ENCODE measurements around the gene SUPT4H1. TPM values are rescaled to one million over a fixed set of nuclear protein-coding genes. Genes with fewer than 3 reads are reported as not detected.

SUPT4H1 gene
- polyA plus RNA-seq (107 to 206 TPM (median 161 TPM) in 3 replicates), polyA minus RNA-seq (28.7 to 77.6 TPM (median 57.7 TPM) in 3 replicates)
- polyA plus RNA-seq (2011; ENCODE audit: low read depth), result 113 TPM
- 99.9 and 137 TPM in 2 replicates for polyA plus RNA-seq (2011; cell fraction: cytosol; rRNA removed)
- polyA plus RNA-seq (2011; cell fraction: nucleus; rRNA removed), result 65.9 and 75.0 TPM in 2 replicates
- 90.7 and 125 TPM in 2 replicates for polyA plus RNA-seq (2012; ENCODE audit: low replicate concordance)
- polyA minus RNA-seq (2011; cell fraction: cytosol; rRNA and poly(A)+ RNA removed), result 36.6 TPM
- polyA minus RNA-seq (2011; cell fraction: nucleus; rRNA and poly(A)+ RNA removed), result 11.6 and 18.3 TPM in 2 replicates

DNA sequence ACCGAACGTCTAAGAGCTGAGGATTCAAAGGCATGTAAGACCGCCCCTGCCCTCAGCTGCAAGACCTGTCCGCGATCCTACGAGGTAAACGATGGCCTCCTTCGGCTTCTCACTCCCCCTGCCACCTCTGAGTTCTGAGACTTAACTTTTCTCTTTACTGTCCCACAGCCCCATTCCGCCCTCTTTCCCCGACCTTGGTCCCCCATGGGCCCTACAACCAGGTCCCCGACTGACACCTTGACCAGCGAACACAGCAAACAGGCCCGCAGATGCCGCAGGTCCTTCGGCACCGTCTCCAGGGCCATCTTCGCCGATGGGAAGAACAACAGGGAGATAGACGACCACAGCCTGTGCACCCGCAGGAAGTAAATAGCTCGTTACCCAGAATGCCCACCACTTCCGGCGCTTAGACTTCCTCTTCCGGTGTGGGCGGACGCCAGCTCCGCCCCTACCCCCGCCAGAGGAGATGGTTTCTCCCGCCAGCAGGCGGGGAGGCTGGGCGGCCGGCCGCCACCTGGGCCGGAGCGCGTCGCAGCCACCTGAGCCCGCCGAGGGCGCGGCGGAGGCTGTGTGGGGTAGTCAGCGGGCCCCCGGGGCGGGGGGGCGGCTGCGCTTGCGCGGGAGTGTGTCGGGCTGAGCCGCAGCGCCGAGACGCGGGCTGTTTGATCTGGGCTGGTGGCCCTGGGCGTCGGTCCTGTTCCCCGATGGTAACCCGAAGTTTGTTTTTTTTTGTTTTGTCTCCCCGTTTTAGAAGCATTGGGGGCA lies at the start of gene SUPT4H1:
Gene SUPT4H1 (minus strand): TSS at position 371 of the 765 bp plus-strand sequence. CDS start 66 bp downstream, at position 305.
- dilution Hi-C loops (cut with MboI; ENCODE audit: extremely low pct_ligation_motif_present, low sequenced_read_pairs), result no loop called here
- peak within 1 kb of the TSS; percentile 91 for H3K4me2 ChIP-seq (ENCODE audit: control insufficient read depth, extremely low read depth, insufficient read depth, low read depth, low read length)
- no peaks in the 10 kb centered on the region for H4K20me1 ChIP-seq (ENCODE audit: control insufficient read depth, extremely low read depth, insufficient read depth, low read length)
- peaks cover 24 to 31% of the 10 kb centered on the region in 2 experiments for H3K36me3 ChIP-seq (ENCODE audit: control insufficient read depth in 2 of 2, extremely low read depth in 1 of 2, insufficient read depth in 2 of 2, low read length in 2 of 2)
- peaks cover 17% of the 10 kb centered on the region for H3K79me2 ChIP-seq (ENCODE audit: control insufficient read depth, insufficient read depth, low read length)
- peak; percentile 63 for DNase-seq (ENCODE audit: low read depth, low spot score)
- H3K9ac ChIP-seq (ENCODE audit: control insufficient read depth, extremely low read depth, insufficient read depth, low read length), result peak within 1 kb of the TSS; percentile 89
- H3K4me1 ChIP-seq (ENCODE audit: control insufficient read depth, extremely low read depth, insufficient read depth, low read length), result peaks cover 13% of the 10 kb centered on the region
- peak within 1 kb of the TSS; percentile 78 to 95 (median 82) for H3K4me3 ChIP-seq (ENCODE audit: control insufficient read depth in 2 of 3, extremely low read depth in 1 of 3, insufficient read depth in 2 of 3, low read depth in 1 of 3, low read length in 3 of 3)
- no peak for TF ChIP-seq EZH2 (IDR thresholded peaks at IDR 0.05; ENCODE audit: low read length)
- TF ChIP-seq, protein P1, sequence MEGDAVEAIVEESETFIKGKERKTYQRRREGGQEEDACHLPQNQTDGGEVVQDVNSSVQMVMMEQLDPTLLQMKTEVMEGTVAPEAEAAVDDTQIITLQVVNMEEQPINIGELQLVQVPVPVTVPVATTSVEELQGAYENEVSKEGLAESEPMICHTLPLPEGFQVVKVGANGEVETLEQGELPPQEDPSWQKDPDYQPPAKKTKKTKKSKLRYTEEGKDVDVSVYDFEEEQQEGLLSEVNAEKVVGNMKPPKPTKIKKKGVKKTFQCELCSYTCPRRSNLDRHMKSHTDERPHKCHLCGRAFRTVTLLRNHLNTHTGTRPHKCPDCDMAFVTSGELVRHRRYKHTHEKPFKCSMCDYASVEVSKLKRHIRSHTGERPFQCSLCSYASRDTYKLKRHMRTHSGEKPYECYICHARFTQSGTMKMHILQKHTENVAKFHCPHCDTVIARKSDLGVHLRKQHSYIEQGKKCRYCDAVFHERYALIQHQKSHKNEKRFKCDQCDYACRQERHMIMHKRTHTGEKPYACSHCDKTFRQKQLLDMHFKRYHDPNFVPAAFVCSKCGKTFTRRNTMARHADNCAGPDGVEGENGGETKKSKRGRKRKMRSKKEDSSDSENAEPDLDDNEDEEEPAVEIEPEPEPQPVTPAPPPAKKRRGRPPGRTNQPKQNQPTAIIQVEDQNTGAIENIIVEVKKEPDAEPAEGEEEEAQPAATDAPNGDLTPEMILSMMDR (optimal IDR thresholded peaks at IDR 0.05 in 1 of 3, IDR thresholded peaks at IDR 0.05 in 1 of 3, conservative IDR thresholded peaks at IDR 0.05 in 1 of 3; ENCODE audit: extremely low read depth in 1 of 3, insufficient read depth in 2 of 3, low read length in 3 of 3), result no peak
- no peaks in the 10 kb centered on the region for H3K9me3 ChIP-seq (ENCODE audit: control insufficient read depth, low read depth, low read length)
- no peak for FAIRE-seq
- no peaks in the 10 kb centered on the region for H3K9me1 ChIP-seq (ENCODE audit: control insufficient read depth, extremely low read depth, insufficient read depth, low read length)
- peak within 1 kb of the TSS; percentile 46 for H2AFZ ChIP-seq (ENCODE audit: control insufficient read depth, low read length)
- H3K27ac ChIP-seq (ENCODE audit: control insufficient read depth, insufficient read depth, low read length), result peak within 1 kb of the TSS; percentile 81
- no peaks in the 10 kb centered on the region for H3K27me3 ChIP-seq (ENCODE audit: control insufficient read depth, extremely low read depth, insufficient read depth, low read length)

DNA sequence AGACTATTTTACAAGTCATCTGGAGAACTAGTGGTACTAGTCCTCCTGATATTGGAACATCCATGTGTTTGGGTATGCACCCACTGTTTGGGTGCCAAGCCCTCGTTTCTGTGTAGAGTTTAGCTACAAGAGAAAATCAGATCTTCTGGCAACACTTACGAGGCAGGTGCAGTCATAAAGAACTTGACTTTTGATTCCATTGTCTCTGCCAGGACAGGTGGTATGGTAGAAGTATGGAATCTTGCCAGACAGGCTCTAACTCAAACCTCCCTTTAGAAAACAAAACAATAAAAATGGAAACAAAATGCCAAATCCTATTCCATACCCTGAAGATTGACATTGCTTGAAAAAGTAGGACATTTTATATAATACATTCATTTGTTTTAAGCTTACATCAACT lies 49.3 kb upstream of the SUPT4H1 start:
- Histone ChIP-seq H3K4me2 (ENCODE audit: control insufficient read depth, extremely low read depth, insufficient read depth, low read depth, low read length) (peak overlapping the region; percentile 84), H3K4me3 (ENCODE audit: control insufficient read depth in 2 of 3, extremely low read depth in 1 of 3, insufficient read depth in 2 of 3, low read depth in 1 of 3, low read length in 3 of 3) (peak overlapping the region in 2 of 3 experiments; percentile 6 to 29), H4K20me1 (ENCODE audit: control insufficient read depth, extremely low read depth, insufficient read depth, low read length) (peaks cover 2% of the 10 kb centered on the region), H3K27ac (ENCODE audit: control insufficient read depth, insufficient read depth, low read length) (peak overlapping the region; percentile 95), H3K27me3 (ENCODE audit: control insufficient read depth, extremely low read depth, insufficient read depth, low read length) (no peaks in the 10 kb centered on the region), H3K9me3 (ENCODE audit: control insufficient read depth, low read depth, low read length) (no peaks in the 10 kb centered on the region), H3K4me1 (ENCODE audit: control insufficient read depth, extremely low read depth, insufficient read depth, low read length) (peaks cover 64% of the 10 kb centered on the region), H3K36me3 (ENCODE audit: control insufficient read depth in 2 of 2, extremely low read depth in 1 of 2, insufficient read depth in 2 of 2, low read length in 2 of 2) (peaks cover 0 to 8% of the 10 kb centered on the region in 2 experiments), H3K9me1 (ENCODE audit: control insufficient read depth, extremely low read depth, insufficient read depth, low read length) (no peaks in the 10 kb centered on the region), H3K9ac (ENCODE audit: control insufficient read depth, extremely low read depth, insufficient read depth, low read length) (no peak overlapping the region), H3K79me2 (ENCODE audit: control insufficient read depth, insufficient read depth, low read length) (peaks cover 52% of the 10 kb centered on the region), H2AFZ (ENCODE audit: control insufficient read depth, low read length) (no peak overlapping the region)
- dilution Hi-C loops (cut with MboI; ENCODE audit: extremely low pct_ligation_motif_present, low sequenced_read_pairs), result no loop called here
- FAIRE-seq (peak; percentile 26), DNase-seq (ENCODE audit: low read depth, low spot score) (no peak)
- TF ChIP-seq, protein P1 (optimal IDR thresholded peaks at IDR 0.05 in 1 of 3, IDR thresholded peaks at IDR 0.05 in 1 of 3, conservative IDR thresholded peaks at IDR 0.05 in 1 of 3; ENCODE audit: extremely low read depth in 1 of 3, insufficient read depth in 2 of 3, low read length in 3 of 3), result no peak
- no peak for TF ChIP-seq EZH2 (IDR thresholded peaks at IDR 0.05; ENCODE audit: low read length)
